Measurements from ENCODE around the gene PEX12.

PEX12 gene

DNA sequence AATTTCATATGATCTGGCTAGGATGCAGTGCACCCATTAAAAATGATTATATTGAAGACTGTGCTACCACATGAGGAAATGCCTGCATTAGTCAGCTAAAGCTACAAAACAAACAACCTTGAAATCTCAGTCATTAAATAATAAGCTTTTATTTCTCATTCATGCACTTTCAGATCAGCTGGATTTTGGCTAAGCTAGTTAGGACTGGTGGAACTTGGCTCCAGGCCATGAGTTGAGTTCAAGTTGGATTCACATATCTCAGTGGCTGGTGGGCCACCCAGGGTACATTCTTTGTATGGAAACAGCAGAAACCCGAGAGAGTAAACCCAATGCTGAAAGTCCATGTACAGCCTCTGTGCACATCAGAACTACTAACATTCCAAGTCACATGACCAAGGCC, 34.5 kb downstream of the PEX12 start:
- TF ChIP-seq ZNF121 (tag by site-specific recombination; IDR thresholded peaks at IDR 0.05) (no peak), ZNF660 (tag by site-specific recombination; IDR thresholded peaks at IDR 0.05) (no peak), ZEB2 (tag by site-specific recombination; IDR thresholded peaks at IDR 0.05) (no peak), TRIM28 (IDR thresholded peaks at IDR 0.05; ENCODE audit: borderline replicate concordance, low read length) (no peak), ZNF629 (tag by site-specific recombination; IDR thresholded peaks at IDR 0.05) (no peak), OSR2 (tag by site-specific recombination; IDR thresholded peaks at IDR 0.05) (no peak), ZNF747 (tag by site-specific recombination; IDR thresholded peaks at IDR 0.05) (no peak), ZNF174 (tag by site-specific recombination; IDR thresholded peaks at IDR 0.05) (no peak), ZSCAN23 (tag by site-specific recombination; IDR thresholded peaks at IDR 0.05) (no peak)
- TF ChIP-seq, protein P1, sequence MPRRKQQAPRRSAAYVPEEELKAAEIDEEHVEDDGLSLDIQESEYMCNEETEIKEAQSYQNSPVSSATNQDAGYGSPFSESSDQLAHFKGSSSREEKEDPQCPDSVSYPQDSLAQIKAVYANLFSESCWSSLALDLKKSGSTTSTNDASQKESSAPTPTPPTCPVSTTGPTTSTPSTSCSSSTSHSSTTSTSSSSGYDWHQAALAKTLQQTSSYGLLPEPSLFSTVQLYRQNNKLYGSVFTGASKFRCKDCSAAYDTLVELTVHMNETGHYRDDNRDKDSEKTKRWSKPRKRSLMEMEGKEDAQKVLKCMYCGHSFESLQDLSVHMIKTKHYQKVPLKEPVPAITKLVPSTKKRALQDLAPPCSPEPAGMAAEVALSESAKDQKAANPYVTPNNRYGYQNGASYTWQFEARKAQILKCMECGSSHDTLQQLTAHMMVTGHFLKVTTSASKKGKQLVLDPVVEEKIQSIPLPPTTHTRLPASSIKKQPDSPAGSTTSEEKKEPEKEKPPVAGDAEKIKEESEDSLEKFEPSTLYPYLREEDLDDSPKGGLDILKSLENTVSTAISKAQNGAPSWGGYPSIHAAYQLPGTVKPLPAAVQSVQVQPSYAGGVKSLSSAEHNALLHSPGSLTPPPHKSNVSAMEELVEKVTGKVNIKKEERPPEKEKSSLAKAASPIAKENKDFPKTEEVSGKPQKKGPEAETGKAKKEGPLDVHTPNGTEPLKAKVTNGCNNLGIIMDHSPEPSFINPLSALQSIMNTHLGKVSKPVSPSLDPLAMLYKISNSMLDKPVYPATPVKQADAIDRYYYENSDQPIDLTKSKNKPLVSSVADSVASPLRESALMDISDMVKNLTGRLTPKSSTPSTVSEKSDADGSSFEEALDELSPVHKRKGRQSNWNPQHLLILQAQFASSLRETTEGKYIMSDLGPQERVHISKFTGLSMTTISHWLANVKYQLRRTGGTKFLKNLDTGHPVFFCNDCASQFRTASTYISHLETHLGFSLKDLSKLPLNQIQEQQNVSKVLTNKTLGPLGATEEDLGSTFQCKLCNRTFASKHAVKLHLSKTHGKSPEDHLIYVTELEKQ (tag by site-specific recombination; IDR thresholded peaks at IDR 0.05; ENCODE audit: borderline replicate concordance) = no peak
- ChIA-PET POLR2A (no interaction called here), CTCF (interaction anchor here (0.6 to 4.3 kb wide), 5 partner anchors 9 to 424 kb away, joined by 3 to 19 read pairs (median 4); no protein-coding TSS in a partner anchor)
- H3K4me3 ChIP-seq (ENCODE audit: low read depth, low read length) = no peak overlapping the region
- no peaks in the 10 kb centered on the region for H3K36me3 ChIP-seq (ENCODE audit: control insufficient read depth in 2 of 2, insufficient read depth in 1 of 2, low read length in 2 of 2)
- no peak overlapping the region for H3K27ac ChIP-seq (ENCODE audit: extremely low read depth, low read depth, low read length)
- H3K4me1 ChIP-seq (ENCODE audit: control insufficient read depth, insufficient read depth, low read length) = peaks cover 3% of the 10 kb centered on the region; the same call in 1 of the 2 replicates
- H3K9me3 ChIP-seq (ENCODE audit: control insufficient read depth, insufficient read depth, low read depth, low read length) = no peaks in the 10 kb centered on the region

DNA sequence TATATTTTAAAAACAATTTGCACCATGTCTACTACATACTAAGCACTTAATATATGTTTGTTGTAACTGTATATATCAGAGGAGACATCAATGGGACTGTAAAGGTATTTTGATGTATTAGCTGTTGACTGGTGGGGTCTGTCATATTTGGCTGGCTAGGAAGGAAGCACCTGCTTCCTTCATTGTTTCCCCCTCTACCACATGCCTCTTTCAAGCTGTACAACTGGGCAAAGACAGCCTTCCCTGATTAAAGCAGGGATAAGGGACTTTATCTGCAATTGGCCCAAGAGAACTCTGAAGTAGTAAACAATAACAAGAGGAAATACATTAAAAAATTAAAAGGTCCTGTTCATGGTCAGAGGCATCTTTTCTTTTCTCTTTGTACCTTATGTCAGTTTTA, 35.4 kb downstream of the PEX12 start:
- H3K9me3 ChIP-seq (ENCODE audit: control insufficient read depth, insufficient read depth, low read depth, low read length) = no peaks in the 10 kb centered on the region
- H3K4me3 ChIP-seq (ENCODE audit: low read depth, low read length) = no peak overlapping the region
- H3K4me1 ChIP-seq (ENCODE audit: control insufficient read depth, insufficient read depth, low read length) = peaks cover 3% of the 10 kb centered on the region; the same call in 1 of the 2 replicates
- no peaks in the 10 kb centered on the region for H3K36me3 ChIP-seq (ENCODE audit: control insufficient read depth in 2 of 2, insufficient read depth in 1 of 2, low read length in 2 of 2)
- POLR2A ChIA-PET = no interaction called here
- no peak for TF ChIP-seq PRDM10 (tag by site-specific recombination; IDR thresholded peaks at IDR 0.05)
- no peak for TF ChIP-seq ZNF202 (tag by site-specific recombination; IDR thresholded peaks at IDR 0.05; ENCODE audit: borderline replicate concordance)
- no peak for TF ChIP-seq SP3 (tag by site-specific recombination; IDR thresholded peaks at IDR 0.05)
- TF ChIP-seq ZBTB6 (tag by site-specific recombination; IDR thresholded peaks at IDR 0.05) = no peak
- TF ChIP-seq ZNF146 (tag by site-specific recombination; IDR thresholded peaks at IDR 0.05) = no peak
- TF ChIP-seq ZBTB7A (tag by site-specific recombination; IDR thresholded peaks at IDR 0.05; ENCODE audit: low read depth) = no peak
- TF ChIP-seq, protein P2, sequence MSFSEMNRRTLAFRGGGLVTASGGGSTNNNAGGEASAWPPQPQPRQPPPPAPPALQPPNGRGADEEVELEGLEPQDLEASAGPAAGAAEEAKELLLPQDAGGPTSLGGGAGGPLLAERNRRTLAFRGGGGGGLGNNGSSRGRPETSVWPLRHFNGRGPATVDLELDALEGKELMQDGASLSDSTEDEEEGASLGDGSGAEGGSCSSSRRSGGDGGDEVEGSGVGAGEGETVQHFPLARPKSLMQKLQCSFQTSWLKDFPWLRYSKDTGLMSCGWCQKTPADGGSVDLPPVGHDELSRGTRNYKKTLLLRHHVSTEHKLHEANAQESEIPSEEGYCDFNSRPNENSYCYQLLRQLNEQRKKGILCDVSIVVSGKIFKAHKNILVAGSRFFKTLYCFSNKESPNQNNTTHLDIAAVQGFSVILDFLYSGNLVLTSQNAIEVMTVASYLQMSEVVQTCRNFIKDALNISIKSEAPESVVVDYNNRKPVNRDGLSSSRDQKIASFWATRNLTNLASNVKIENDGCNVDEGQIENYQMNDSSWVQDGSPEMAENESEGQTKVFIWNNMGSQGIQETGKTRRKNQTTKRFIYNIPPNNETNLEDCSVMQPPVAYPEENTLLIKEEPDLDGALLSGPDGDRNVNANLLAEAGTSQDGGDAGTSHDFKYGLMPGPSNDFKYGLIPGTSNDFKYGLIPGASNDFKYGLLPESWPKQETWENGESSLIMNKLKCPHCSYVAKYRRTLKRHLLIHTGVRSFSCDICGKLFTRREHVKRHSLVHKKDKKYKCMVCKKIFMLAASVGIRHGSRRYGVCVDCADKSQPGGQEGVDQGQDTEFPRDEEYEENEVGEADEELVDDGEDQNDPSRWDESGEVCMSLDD (tag by site-specific recombination; IDR thresholded peaks at IDR 0.05) = no peak
- no peak for TF ChIP-seq ZNF544 (tag by site-specific recombination; IDR thresholded peaks at IDR 0.05)
- no peak for TF ChIP-seq ZFHX2 (tag by site-specific recombination; conservative IDR thresholded peaks at IDR 0.05)
- CTCF ChIA-PET = interaction anchor here (0.6 to 4.3 kb wide), 5 partner anchors 10 to 388 kb away, joined by 3 to 19 read pairs (median 4); partner anchors contain the start of gene RDM1
- H3K27ac ChIP-seq (ENCODE audit: extremely low read depth, low read depth, low read length) = no peak overlapping the region
